Astrocyte (in vitro differentiated cells and primary cell): ENCODE results near the gene RUVBL1.

Source experiments
- CTCF ChIP-seq: IDR thresholded peaks from 2 replicates; pipeline ENCODE4 v1.5.1; 2011; ENCODE audit warnings: low read depth, mild to moderate bottlenecking, inconsistent platforms, low read length, moderate library complexity; ENCODE audit not compliant: insufficient read depth
- EZH2 ChIP-seq: IDR thresholded peaks from 2 replicates; pipeline ENCODE4 v1.6.1; 2012; ENCODE audit warnings: mild to moderate bottlenecking, low read length, inconsistent platforms; ENCODE audit not compliant: insufficient read depth

GRCh38 chr3:128122013-128122412, 1.6 kb downstream of the RUVBL1 start:
- TF ChIP-seq EZH2, result no peak
- no peak for TF ChIP-seq CTCF
